Epithelial cell of prostate (primary cell): ENCODE measurements around the gene ENC1.

ENCODE experiments used
- DNase-seq: peaks from one replicate; pipeline ENCODE4 v3.0.0-alpha.2; 2011; ENCODE audit warnings: low read depth, low spot score
- H3K27ac ChIP-seq: fragments of 450-650 bp; 2 replicates; pipeline ENCODE4 v1.5.1; 2017; ENCODE audit warnings: mild to moderate bottlenecking

ENC1 gene

GRCh38 chr5:74617202-74617601, 23.3 kb downstream of the ENC1 start:
- no peak overlapping the region for H3K27ac ChIP-seq
- no peak for DNase-seq

DNA sequence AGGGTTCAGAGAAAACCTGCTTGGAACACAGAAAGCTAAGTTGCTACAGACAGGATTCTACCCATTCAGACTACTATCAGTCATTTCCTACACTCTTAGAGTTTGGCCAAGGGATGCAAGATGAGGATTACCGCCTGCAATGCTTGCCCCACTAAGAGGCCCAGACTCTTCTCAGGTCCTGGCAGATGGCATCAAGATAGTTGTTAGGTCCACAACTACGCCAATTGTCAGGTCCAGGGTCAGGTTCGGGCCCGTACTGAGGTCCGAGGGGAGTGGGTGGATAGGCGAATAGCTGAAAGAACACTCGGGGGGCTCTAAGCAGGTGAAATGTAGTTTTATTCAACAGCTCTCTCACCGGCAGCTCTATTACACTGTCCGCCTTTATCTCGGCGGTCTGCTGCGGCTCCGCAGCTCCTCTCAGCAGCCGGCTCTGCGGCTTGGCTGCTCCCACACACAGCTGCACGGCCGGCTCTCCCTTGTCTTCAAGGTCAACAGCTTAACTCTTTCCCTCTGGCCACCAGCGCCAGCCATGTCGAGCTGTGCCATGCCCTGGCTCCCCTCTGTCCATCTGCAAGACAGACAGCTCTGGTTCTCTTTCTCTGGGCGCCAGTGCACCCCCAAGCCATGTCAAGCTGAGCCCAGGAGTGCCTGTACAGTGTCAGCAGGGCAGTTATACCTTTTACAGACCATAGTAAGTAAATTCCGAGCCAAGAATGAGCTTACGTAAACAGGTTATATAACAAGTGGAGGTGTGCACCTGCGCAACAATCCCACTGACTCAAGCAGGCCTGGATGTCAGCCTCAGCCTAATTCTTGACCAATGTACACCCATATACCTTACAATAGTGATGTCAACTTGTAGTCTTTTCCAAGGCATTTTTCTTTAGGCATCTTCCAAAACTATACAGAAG, 24.0 kb downstream of the ENC1 start:
- H3K27ac ChIP-seq = no peak overlapping the region
- no peak for DNase-seq

GRCh38 chr5:74613283-74613682, 27.2 kb downstream of the ENC1 start:
- no peak for DNase-seq
- no peak overlapping the region for H3K27ac ChIP-seq

- no peak for DNase-seq
- no peak overlapping the region for H3K27ac ChIP-seq
Observed at GRCh38 chr5:74612045-74612444, 28.5 kb downstream of the ENC1 start.

DNA sequence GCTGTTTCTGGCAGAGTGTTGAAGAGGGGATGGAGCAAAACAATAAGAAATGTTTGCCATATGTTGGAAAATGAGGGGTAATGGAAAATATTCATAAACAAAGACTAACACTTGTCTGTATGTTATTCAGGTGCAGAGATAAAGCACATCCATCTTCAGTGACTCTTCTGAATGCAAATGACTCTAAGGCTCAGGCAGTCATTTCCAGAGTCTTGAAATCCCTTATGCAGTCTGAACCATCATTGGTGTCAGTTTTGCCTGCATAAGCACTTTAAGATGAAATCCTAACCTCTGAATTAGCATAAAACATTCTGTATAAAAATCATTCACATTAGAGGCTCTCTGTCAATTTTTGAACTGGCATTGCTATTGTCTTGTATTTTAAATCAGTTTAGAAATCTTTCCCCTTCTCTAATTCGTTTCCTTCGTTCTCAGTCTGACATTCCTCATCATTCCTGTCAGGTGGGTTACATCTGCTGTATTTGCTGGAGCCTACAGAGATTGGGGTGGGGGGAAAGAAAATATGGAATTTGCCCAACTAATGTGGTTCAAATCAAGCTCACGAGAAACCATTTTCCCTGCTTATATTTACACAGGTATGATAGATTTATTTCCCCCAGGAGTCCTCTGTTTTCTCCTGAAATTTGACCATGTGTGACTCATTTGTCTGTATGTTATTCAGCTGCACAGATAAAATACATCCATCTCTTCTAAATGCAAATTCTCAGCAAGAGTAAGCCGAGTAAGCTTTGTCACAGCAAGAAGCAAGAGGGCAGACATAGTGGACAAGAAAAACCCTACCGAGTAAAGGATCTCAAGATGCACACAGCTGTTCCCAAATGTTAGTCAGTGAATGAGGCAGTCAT, 31.6 kb downstream of the ENC1 start:
- no peak for DNase-seq
- H3K27ac ChIP-seq = no peak overlapping the region

DNA sequence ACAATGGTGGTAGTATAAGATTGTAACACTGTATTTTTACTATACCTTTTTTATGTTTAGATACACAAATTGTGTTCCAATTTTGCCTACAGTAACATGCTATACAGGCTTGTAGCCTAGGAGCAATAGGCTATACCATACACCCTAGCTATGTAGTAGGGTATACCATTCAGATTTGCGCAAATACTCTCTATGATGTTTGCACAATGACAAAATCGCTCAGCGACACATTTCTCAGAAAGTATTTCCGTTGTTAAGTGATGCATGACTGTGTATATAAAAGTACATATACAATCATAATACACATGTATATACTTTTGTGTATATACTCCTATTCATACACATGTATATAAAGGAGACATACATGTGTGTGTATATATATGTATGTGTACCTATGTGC, 34.8 kb downstream of the ENC1 start:
- H3K27ac ChIP-seq = no peak overlapping the region

GRCh38 chr5:74603376-74603775, 37.2 kb downstream of the ENC1 start:
- no peak for DNase-seq
- H3K27ac ChIP-seq = no peak overlapping the region

More for the DNA sequence above, 34.8 kb downstream of the ENC1 start:
- no peak for DNase-seq

GRCh38 chr5:74599148-74599547, 41.4 kb downstream of the ENC1 start:
- no peak overlapping the region for H3K27ac ChIP-seq
- DNase-seq = no peak

DNA sequence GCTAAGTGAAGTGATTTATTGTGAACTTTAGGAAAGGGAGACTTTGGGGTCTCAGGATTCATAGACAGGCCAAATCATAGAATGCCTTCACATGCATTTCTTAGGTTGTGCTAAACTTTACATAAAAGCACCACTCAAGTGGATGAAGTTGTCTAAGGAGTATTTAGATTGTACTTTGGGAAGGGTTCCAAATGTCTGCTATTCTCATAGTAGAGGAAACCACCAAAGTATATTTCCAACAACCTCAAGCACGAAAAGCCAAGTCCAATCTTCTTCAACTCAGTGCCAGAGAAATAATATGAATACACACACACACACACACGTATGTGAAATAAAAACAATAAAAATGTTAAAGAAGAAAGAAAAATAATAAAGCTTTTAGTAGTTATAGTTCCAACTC, 41.8 kb downstream of the ENC1 start:
- no peak for DNase-seq
- H3K27ac ChIP-seq = no peak overlapping the region

DNA sequence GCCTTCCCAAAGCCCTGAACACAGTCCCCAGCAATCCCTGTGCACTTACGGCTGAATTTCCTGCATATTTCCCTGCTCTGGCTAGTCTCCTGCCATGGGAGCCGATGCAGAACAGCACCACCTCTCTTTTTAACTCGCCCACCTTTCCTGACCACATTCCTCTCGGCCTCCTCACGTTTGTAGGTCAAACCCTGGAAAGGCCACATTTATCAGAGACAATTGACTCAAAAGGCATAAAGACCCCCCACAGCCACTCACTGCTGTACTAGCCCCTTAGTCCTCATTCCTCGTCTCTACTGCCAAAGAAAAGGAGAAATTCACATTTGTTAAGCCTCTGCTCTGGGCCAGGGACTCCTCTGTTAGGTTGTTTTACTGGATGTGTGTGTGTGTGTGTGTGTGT, 43.6 kb downstream of the ENC1 start:
- H3K27ac ChIP-seq = no peak overlapping the region
- no peak for DNase-seq

DNA sequence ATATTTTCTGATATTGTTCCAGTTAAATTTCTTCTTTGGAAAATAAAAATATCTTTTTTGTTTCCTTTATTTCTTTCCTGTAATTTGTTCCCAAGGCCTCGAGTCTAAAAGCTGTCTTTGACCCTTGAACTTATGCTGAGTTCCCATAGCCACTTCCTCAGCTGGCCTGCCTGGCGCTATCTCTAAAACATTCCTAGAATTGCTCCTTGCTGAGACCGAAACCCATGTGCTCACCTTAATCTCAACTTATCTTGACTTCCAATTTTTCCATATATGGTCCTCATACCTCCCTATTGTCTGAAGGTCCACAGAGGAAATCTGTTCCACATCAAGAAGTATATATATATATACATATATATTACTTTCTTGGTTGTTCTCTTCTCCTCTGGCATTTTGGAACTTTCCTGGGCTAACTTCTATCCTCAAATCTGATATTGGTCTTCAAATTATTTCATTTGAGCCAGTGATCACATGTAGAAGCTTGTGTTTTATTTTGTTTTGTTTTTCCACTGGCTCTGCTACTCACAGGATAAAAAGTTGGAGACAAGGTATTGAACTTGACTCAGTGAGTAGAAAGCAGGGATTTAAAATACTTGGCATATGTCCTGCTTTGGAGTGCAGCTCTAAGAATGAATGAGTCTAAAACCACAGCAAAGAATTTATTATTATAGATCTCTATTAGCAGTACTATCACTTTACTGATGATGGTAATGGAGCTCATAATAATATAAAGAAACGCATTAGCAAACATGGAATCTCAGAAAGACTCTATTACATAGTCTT, 45.2 kb downstream of the ENC1 start:
- no peak overlapping the region for H3K27ac ChIP-seq
- no peak for DNase-seq

DNA sequence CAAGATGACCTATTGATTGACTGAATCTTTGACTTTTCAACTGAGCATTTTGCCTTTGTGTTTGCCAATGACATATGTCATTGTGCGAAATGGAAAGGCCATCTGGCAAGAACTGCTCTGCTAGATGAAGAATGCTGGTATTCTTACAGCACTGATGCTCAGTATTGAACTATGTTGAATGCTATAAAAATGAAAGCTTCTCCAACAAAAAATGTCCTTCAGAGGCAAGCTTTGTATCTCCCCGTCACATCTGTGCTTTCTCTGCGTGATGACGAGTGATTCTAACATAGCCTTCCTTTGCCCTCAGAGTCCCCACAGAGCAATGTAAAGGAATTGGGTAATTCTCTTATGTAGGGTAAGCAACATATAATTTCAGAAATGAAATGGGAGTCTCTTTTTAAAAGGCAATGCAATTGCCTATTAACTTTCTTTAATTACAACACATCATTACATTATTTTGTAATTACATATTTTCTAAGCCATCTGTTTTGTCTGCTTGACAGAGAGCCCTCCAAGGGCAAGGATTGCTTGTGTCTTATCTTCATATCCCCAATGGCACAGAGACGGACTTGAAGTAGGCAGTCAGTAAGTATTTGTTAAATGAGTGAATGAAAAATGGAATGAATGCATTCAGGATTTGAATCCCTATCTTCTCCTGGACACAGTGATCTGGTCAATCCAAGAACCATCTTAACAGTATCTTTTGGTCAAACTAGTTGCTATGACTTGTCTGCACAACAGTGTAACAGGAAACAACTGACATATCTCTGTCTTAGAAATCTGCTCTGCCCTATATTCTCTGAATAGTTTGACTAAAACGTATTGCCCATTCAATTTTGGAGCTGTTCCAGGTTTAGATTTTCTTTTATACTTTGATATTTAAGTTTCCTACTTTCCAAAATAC, 46.1 kb downstream of the ENC1 start:
- no peak for DNase-seq
- no peak overlapping the region for H3K27ac ChIP-seq

GRCh38 chr5:74589204-74590056, 51.1 kb downstream of the ENC1 start:
- H3K27ac ChIP-seq = no peak overlapping the region
- no peak for DNase-seq

GRCh38 chr5:74588415-74588814, 52.1 kb downstream of the ENC1 start:
- no peak overlapping the region for H3K27ac ChIP-seq
- no peak for DNase-seq

GRCh38 chr5:74587890-74588289, 52.6 kb downstream of the ENC1 start:
- H3K27ac ChIP-seq = no peak overlapping the region
- no peak for DNase-seq

DNA sequence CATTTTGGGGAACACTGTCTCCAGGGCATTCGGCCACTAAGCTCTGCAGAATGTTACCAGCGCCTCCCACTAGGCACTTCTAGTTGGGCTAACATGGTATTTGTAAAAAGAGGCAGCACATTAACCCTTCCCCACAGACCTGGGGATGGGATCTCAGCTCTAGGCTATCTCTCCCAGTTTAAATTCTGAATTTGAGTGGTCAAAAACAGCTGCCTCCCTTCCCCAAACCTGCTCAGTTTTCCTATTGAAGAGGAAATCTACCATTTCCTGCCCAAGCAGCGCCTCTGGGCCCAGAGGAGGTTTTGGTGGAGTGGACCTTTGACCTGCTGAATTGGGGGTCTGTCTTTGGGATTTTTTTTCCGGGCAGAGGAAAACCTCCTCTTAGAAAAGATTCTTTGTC, 53.2 kb downstream of the ENC1 start:
- H3K27ac ChIP-seq = no peak overlapping the region
- no peak for DNase-seq

DNA sequence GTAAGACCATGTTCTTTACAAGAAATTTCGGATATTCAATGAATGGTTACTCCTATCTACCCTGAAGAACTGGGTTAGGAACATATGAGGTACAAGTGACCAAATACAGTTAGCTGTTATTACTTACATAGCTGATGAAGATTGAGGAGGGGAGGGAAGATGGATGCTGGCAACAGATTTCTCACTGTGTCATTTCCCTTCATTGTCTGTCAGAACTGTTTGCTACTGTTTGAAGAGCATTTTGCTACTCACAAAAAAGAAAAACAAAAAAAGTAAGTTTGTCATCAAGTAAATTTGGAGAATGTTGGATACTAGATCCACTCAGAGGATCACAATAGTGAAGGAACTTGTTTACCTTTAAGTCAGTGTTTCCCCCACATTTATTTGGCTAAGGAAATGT, 53.7 kb downstream of the ENC1 start:
- no peak for DNase-seq
- no peak overlapping the region for H3K27ac ChIP-seq

GRCh38 chr5:74582853-74583252, 57.7 kb downstream of the ENC1 start:
- H3K27ac ChIP-seq = no peak overlapping the region
- no peak for DNase-seq

- no peak overlapping the region for H3K27ac ChIP-seq
- no peak for DNase-seq
Observed at GRCh38 chr5:74581988-74582365, 58.6 kb downstream of the ENC1 start.
